Thyroid gland (tissue), 4 donors: ENCODE measurements around the gene EXOC4.

ENCODE experiments used
- POLR2A ChIP-seq, 2 donors: fragments of 450-650 bp; IDR thresholded peaks; one replicate each; pipeline ENCODE4 v1.6.1; 2017; ENCODE audit warnings: antibody characterized with exemption in 2 of 2, mild to moderate bottlenecking in 2 of 2, moderate library complexity in 1 of 2
- TF ChIP-seq, protein P1 (sequence below), 6 experiments: fragments of 200-600 bp in 3 of 6; fragments of 450-650 bp in 3 of 6; sonication (generic) in 3 of 6; IDR thresholded peaks; one replicate each; pipeline ENCODE4 v1.5.1; 2016 to 2019; ENCODE audit warnings: antibody characterized with exemption in 6 of 6, mild to moderate bottlenecking in 2 of 6, inconsistent platforms in 1 of 6, moderate library complexity in 1 of 6

DNA sequence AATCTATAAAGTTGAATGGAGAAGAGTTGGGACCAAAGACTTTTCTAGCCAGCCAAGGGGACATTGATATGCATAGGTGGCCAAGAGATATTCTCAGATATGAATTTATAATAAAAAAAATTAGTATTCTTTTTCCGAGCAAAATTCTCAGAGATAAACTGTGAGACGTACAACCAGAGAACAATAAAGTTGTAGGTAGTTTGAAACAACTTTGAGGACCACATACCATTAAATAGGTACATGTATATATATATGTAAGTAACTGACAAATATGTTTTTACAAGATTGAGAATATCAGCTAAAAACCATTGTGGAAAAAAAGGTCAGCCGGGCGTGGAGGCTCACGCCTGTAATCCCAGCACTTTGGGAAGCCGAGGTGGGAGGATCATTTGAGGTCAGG, 56.5 kb downstream of the EXOC4 start:
- TF ChIP-seq, protein P1, sequence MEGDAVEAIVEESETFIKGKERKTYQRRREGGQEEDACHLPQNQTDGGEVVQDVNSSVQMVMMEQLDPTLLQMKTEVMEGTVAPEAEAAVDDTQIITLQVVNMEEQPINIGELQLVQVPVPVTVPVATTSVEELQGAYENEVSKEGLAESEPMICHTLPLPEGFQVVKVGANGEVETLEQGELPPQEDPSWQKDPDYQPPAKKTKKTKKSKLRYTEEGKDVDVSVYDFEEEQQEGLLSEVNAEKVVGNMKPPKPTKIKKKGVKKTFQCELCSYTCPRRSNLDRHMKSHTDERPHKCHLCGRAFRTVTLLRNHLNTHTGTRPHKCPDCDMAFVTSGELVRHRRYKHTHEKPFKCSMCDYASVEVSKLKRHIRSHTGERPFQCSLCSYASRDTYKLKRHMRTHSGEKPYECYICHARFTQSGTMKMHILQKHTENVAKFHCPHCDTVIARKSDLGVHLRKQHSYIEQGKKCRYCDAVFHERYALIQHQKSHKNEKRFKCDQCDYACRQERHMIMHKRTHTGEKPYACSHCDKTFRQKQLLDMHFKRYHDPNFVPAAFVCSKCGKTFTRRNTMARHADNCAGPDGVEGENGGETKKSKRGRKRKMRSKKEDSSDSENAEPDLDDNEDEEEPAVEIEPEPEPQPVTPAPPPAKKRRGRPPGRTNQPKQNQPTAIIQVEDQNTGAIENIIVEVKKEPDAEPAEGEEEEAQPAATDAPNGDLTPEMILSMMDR (IDR thresholded peaks at IDR 0.05), result no peak
- TF ChIP-seq POLR2A (IDR thresholded peaks at IDR 0.05), result no peak
